ENCODE data around the gene NAP1L5.

NAP1L5 gene

DNA sequence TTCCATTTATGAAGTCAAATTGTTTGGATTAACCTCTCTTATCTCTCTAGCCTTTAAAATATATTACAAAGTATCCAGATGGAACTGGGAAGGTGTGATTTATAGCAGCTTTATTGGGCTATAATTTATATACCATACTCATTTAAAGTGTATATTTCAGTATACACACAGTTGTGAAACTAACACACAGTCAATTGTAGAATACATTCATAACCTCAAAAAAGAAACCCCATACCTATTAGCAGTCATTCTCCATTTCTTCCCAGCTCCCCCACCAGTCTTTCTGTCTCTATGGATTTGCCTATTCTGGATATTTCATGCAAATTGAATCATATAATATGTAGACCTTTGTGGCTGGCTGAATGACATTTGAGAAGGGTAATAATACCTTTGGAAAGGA is 7.6 kb upstream of the NAP1L5 start:
- no peaks in the 10 kb centered on the region for H3K9me3 ChIP-seq
- TF ChIP-seq, protein P1, sequence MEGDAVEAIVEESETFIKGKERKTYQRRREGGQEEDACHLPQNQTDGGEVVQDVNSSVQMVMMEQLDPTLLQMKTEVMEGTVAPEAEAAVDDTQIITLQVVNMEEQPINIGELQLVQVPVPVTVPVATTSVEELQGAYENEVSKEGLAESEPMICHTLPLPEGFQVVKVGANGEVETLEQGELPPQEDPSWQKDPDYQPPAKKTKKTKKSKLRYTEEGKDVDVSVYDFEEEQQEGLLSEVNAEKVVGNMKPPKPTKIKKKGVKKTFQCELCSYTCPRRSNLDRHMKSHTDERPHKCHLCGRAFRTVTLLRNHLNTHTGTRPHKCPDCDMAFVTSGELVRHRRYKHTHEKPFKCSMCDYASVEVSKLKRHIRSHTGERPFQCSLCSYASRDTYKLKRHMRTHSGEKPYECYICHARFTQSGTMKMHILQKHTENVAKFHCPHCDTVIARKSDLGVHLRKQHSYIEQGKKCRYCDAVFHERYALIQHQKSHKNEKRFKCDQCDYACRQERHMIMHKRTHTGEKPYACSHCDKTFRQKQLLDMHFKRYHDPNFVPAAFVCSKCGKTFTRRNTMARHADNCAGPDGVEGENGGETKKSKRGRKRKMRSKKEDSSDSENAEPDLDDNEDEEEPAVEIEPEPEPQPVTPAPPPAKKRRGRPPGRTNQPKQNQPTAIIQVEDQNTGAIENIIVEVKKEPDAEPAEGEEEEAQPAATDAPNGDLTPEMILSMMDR (IDR thresholded peaks at IDR 0.05), result no peak
- no peaks in the 10 kb centered on the region for H3K27me3 ChIP-seq
- no peak overlapping the region for H3K4me3 ChIP-seq
- no peak for DNase-seq
- peak overlapping the region; percentile 62 to 79 for H3K27ac ChIP-seq
- H3K4me1 ChIP-seq, result peaks cover 0 to 23% (median 21%) of the 10 kb centered on the region in 4 donors
- H3K36me3 ChIP-seq, result peaks cover 15 to 50% (median 17%) of the 10 kb centered on the region in 3 donors
- intact Hi-C loops (cut with DNase I; ENCODE audit: low total_unique reads), result loop anchor here (10.0 kb wide), 2 partner anchors 110 to 400 kb away; no protein-coding TSS in a partner anchor

DNA sequence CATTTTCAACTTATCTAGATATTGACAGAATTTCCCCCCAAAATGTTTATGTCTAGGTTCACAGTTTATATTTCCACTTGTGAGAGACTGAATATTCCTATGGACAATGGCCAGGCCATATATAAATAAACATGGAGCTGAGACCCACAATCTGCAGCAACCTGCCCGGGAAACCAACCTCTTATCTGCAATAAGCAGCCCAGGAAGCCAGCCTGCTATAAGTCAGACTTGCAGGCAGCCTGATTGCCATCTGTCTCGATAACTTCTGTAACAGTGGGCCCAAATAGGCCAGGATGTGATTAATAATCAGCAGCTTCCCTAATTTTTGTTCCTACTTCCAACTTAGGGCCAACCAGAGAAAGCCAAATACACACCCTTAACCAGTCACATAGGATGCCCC is 5.2 kb upstream of the NAP1L5 start:
- peaks cover 0 to 23% (median 21%) of the 10 kb centered on the region in 4 donors for H3K4me1 ChIP-seq
- H3K27me3 ChIP-seq, result no peaks in the 10 kb centered on the region
- no peak for DNase-seq
- H3K36me3 ChIP-seq, result peaks cover 9 to 46% (median 15%) of the 10 kb centered on the region in 3 donors
- no peaks in the 10 kb centered on the region for H3K9me3 ChIP-seq
- intact Hi-C loops (cut with DNase I; ENCODE audit: low total_unique reads), result loop anchor here (10.0 kb wide), 2 partner anchors 112 to 402 kb away; no protein-coding TSS in a partner anchor
- H3K4me3 ChIP-seq, result no peak overlapping the region
- no peak overlapping the region for H3K27ac ChIP-seq
- TF ChIP-seq, protein P1 (IDR thresholded peaks at IDR 0.05), result no peak

DNA sequence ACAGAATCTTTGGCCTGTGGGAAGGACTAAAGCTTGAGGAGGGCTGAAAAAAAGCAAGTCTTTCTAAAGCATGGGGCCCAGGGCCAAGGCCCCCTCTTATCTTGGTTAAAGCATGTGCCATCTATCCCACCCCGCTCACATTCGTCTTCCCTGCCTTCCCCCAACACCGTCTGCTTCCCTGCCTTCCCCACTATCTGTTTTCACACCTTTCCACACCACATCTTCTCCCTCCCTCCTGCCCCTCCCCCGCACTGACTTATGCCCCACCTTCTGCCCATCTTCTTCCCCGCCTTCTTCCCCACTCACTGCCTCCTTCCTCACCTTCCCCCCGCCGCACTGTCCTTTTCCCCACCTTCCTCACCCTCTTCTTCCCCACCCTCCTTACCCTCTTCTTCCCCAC is 890 bp upstream of the NAP1L5 start:
- no peak for DNase-seq
- TF ChIP-seq, protein P1 (IDR thresholded peaks at IDR 0.05), result no peak
- peaks cover 0 to 28% (median 5%) of the 10 kb centered on the region in 3 donors for H3K36me3 ChIP-seq
- no peaks in the 10 kb centered on the region for H3K27me3 ChIP-seq
- H3K4me1 ChIP-seq, result no peaks in the 10 kb centered on the region
- intact Hi-C loops (cut with DNase I; ENCODE audit: low total_unique reads), result no loop called here
- no peak overlapping the region for H3K4me3 ChIP-seq
- H3K9me3 ChIP-seq, result no peaks in the 10 kb centered on the region
- H3K27ac ChIP-seq, result peak overlapping the region; percentile 83 to 85

DNA sequence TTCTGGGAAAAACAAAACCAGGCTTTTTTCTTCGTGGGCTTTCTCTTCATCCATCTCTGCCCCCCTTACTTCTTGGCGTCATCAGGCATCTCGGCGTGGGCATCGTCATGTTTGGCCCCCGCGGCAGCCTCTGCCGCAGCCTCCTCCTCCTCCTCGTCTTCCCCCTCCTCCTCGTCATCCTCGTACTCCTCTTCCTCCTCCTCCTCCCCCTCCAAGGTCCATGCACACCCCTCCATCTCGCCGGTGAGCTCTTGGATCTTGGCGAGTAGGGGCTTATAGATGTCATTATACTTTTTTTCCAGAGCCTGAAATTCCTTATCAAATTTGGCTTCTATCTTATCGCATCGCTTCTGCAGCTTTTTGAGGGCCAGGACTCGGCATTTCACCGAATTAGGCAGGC is 488 bp downstream of the NAP1L5 start:
- Histone ChIP-seq H3K36me3 (peaks cover 0 to 17% (median 5%) of the 10 kb centered on the region in 3 donors), H3K27ac (peak overlapping the region; percentile 83 to 85), H3K4me3 (peak overlapping the region; percentile 69 to 73), H3K9me3 (no peaks in the 10 kb centered on the region), H3K27me3 (no peaks in the 10 kb centered on the region), H3K4me1 (no peaks in the 10 kb centered on the region)
- TF ChIP-seq, protein P1 (IDR thresholded peaks at IDR 0.05), result no peak
- DNase-seq, result no peak
- intact Hi-C loops (cut with DNase I; ENCODE audit: low total_unique reads), result no loop called here

DNA sequence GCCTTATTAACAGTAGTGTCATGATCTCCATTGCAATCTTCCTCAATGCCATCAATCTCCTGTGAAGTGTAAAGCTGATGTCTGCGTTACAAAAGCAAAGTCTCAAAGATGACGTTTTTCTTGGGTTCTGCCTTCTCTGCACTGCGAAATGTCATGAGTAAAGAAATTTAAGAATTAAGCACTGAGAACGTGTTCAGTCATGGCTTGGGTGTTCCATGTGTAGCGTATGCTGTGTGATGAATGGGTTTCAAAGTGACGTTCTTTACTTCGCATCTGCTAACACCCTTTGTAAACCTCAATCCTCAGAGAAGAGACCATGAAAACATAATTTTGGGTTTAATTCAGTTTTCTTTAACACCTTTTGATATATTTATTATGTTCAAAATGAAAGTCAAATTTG is 999 bp downstream of the NAP1L5 start:
- H3K27ac ChIP-seq, result peak overlapping the region; percentile 83 to 85

More for the DNA sequence above, 999 bp downstream of the NAP1L5 start:
- H3K4me3 ChIP-seq, result peak overlapping the region; percentile 69 to 73
- TF ChIP-seq, protein P1 (IDR thresholded peaks at IDR 0.05), result no peak
- no peak for DNase-seq
- H3K27me3 ChIP-seq, result no peaks in the 10 kb centered on the region
- no peaks in the 10 kb centered on the region for H3K4me1 ChIP-seq
- intact Hi-C loops (cut with DNase I; ENCODE audit: low total_unique reads), result no loop called here
- H3K36me3 ChIP-seq, result peaks cover 0 to 16% (median under 1%) of the 10 kb centered on the region in 3 donors
- no peaks in the 10 kb centered on the region for H3K9me3 ChIP-seq
